ENCODE results near the gene FAM124B.
"Not testable (repeated sequence)": the region's sequence is repeated elsewhere in the genome, so short reads cannot be mapped to it uniquely, and the experiment has no call there.

FAM124B gene

DNA sequence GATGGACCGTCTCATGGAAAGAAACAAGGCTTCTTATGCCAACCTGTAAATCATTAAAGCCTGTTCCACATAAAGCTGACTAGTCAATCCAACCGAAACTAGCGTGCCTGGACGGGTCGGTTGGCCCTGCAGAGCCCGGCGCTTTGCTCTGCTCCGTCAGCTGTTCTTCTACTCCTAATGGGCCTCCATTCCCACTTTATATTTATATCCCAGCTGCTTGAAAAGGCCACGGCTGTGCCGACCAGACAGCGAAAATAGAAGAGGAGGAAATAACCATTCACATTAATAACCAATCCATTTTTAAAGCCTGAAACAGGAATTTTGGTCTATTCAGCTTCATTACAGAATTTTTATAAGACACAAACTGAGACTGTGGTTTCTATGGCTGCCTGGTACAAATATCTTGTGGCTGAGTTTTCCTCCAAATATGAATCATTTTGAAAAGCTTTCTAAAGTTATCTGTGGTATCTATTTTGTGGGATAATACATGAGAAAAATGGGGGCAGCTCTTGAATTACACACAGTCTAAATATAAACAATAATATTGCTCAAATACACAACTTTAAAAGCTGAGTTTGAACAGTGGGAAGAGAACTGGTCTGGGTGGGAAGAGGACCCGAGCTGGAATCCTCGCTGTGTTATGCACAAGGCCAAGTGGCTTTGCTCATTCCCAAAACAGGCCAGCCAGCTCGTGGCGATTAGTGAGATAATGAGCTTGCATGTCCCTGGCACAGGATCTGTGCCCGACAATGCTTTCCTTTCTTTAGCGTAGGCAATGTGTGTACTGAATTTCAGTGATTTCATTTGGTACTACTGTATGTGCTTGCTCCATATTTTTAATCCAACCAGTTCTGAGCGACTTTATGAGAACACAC is 10.5 kb upstream of the FAM124B start:
- DNase-seq = no peak

DNA sequence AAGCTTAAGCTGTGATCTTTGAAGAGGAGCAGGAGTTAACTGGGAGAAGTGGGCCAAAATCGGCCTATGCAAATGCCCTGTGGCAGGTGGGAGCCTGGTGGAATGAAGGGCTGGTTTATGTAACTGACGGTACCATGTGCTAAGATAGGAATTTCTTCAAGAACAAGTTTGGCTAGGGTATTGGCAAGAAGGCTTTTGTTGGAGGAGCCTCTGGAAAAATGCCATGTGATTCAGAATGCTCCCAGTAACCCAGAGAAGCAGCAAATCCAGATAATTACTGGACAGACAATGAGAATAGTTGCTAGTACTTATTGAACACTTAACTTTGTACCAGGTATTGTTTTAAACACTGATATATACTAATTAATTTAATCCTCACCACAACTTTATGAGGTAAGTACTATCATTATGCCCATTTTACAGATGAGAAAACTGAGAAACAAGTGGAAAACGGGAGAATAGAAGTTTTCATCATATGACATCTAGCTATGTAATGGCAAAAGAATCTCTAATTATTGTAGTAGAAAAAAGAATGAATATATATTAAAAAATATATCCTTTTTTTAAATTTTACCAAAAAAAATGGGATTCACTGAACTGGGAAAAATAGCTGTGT is 9.1 kb upstream of the FAM124B start:
- DNase-seq = no peak

DNA sequence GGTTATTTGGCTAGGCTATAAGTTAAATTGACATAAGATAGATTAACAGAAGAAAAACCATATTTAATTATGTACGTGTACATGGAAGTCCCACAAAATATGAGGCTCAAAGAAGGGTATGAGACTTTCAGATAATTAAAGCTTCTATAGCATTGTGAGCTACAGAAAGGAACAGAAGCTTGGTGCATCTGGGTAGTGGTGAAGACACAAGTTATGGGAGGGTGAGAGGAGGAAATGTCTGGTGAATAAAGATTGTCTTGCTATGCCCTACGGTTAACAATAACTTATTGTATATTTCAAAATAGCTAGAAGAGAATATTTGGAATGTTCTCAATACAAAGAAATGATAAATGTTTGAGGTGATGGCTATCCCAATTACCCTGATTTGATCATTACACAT is 6.8 kb upstream of the FAM124B start:
- DNase-seq = no peak

DNA sequence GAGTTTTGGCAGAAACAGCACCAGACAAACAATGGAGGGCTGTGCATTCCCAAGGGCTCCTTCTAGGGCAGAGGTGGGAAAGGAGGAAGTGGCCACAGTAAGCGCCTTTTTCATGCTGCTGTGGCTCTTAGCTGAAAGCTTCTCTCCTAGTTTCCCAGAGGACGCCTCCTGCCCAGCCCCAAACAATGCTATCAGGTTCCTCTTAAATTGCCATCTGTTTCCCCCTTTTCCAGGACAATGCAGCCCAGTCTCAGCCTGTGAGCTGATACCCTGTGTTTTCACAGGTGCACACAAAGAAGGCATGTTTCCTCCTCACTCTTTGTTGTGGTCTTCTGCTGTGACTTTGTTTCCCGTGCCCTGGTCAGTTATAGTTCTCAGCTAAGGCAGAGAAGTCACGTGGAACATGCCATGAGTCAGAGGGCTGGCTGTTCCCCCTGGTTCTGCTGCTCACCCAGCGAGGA is 5.4 kb upstream of the FAM124B start:
- DNase-seq = no peak

DNA sequence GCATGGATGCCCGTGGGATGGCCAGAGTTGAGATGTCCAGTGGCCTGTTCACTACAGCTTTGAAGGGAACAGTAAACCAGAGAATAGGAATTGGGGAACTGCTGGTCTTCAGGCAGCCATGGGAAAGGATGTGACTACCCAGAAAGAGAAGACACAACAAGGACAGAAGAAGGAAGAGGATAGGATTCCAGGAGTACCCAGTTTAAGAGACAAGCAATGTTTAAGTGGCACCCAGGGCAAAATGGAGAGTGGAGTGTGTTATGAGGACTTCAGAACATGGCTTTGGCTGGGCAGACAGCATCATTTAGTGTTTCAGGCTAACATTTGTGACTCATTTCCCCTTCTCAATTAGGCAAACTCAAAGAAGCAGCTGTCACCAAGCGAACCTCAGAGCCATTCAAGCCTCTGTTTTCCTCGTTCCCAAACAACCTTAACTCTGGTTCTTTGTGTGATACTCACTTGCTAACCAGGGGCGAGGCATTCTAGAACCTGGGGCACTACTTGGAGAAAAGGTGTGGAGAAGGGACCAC is 4.0 kb upstream of the FAM124B start:
- DNase-seq = no peak

DNA sequence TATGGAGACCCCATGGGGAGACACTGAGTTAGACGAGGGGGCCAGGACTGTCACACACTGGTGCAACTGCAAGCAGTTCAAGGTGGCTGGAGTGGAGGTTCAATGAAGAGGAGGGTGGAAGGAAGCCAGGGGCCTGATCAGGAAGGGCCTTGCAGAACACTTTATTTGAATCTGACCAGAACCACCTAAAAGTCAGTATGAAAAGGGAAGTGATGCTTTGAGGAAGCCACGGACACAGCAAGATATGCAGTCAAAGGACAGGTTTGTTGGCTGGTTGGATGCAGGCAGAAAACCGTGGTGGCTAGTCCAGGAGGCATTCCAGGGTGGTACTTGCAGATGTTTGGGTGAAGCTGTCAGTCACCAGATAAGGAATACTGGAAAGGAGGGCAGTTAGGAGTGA is 3.5 kb upstream of the FAM124B start:
- peak; percentile 44 for DNase-seq

DNA sequence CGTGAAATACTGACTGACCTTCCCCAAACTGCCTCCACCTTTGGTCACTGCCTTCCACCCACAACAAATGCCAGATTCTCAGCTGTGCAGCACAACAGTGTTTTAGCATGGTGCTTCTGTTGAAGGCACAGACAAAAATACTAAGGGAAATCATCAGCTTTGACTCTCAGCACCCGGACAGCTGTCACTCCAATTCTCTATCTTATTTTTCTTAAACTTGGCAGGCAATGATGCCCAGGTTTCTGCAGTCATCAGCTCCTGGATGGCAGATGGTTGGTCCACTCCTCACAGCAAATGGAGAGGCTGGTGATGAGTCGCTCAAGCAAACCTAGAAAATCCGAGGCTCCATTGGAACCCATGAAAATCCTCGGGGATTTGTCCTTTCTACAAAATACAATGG is 2.9 kb upstream of the FAM124B start:
- no peak for DNase-seq

DNA sequence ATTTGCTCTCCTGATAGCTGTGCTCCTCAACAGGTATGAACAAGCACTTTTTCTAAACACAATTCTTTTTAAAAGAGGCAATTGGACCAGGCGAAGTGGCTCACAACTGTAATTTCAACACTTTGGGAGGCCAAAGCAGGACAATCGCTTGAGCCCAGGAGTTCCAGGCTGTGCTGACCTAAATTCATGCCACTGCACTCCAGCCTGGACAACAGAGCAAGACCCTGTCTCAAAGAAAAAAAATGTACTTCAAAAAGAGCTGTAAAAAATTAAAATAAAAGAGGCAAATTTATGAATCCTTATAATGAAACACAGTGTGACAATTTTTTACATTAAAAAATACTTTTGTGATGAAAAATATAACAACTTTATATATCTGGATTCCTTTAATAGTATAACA is 1.8 kb upstream of the FAM124B start:
- no peak for DNase-seq

DNA sequence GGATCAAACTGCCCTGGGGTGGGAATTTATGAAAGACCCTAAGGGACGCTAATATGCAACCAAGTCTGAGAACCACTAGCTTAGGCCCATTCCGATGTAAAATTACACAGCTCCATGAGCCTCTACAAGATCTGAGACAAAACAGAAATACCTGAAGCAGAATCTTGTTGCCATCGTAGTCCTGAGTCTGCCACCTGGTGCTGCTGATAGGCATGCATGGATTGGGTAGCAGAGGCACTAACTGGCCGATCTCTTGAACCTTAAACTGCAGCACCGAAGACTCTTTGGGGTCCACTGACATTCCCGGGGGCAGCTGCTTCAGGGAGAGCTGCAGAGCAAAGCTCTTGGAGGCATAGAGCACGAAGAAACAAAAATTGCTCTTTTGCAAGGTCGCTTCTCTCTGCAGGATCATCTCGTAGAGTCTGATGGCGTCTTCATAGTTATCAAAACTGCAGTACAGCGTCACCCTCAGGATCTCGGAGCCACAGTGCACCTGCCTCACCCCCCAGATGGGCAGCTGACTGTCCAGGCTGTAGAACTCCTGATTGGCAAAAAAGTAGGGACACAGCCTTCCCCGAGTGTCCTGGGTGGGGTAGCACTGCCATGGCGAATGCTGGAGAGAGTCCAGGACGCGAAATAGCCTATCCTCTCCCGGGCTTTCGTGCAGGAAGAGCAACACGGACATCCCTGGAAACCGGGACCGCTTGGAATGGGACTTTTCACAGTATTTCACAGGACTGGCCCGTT is 848 bp downstream of the FAM124B start:
- peak; percentile 36 for DNase-seq

DNA sequence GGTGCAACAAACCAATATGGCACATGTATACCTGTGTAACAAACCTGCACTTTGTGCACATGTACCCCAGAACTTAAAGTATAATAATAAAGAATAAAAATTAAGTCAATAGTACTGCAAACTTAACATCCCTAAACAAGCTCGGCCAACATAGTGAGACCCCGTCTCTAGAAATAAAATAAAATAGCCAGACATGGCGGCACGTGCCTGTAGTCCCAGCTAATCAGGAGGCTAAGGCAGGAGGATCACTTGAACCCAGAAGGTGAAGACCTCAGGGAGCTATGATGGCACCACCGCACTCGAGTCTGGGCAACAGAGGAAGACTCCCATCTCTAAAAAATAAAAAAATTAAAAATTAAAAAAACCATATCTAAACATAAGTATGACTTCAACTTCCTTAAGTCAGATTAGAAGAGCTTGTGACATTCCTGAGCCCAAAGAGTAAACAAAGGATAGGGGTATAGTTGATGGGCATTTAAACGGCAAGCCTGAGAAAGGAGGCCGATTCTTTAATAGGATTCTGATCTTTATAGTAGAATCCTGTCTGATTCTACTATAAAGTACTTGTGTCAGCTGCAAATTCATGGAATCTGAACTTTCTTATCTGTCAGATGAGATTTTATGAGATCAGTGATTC is 1.6 kb downstream of the FAM124B start:
- no peak for DNase-seq

DNA sequence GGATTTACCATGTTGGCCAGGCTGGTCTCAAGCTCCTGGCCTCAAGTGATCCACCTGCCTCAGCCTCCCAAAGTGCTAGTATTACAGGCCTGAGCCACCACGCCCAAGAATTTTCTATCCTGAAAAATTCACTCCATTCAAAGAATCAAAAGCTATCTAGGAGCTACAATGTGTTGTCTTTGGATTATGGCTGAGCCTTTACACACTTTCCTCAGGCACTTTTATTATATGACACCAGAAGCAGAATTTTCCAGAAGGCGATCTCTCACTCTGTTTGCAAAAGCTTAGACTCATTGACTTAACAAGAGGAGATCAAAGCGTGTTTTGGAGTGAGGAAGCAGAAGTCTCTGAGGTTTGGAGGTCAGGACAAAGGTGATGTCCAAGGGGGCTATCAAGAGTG is 3.6 kb downstream of the FAM124B start:
- DNase-seq = no peak

DNA sequence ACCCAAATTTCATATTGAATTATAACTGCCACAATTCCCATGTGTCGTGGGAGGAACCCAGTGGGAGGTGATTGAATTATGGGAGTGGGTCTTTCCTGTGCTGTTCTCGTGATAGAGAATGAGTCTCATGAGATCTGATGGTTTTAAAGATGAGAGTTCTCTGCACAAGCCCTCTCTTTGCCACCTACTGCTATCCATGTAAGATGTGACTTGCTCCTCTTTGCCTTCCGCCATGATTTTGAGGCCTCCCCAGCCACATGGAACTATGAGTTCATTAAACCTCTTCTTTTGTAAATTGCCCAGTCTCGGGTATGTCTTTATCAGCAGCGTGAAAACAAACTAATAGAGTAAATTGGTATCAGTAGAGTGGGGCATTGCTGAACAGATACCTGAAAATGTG is 4.8 kb downstream of the FAM124B start:
- not testable (repeated sequence) for DNase-seq

DNA sequence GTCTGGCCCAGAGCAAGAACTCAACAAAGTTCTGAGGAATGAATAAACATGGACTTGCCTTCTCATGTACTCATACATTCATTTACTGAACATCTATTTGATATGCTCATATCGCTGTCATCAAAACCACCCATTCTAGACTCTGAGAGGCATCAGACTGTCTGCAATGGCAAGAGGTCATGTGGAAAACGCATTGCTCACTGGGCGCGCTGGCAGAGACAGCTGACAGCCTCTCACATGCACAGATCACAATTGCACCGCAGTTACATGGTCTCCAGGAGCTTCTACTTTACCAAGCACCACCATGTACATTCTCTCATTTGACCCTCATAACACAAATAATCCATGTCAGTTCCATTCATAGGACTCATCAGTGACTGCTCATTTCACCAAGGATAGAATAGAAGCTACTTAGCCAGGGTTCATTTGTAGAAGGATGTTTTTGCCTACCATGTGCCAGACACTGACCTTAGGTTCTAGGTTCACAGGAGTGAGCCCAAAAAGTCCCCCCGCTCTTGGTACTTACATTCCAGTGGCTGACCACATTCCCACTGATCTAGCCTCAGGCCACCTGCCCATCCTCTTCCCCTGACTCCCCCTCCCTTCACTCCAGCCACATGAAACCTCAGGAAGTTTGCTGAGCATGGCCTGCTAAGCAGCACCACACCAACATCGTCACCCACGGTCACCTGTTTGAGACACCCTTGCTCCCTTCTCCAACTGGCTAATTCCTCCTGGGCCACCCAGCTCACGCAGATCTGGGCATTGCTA is 6.1 kb downstream of the FAM124B start:
- no peak for DNase-seq

DNA sequence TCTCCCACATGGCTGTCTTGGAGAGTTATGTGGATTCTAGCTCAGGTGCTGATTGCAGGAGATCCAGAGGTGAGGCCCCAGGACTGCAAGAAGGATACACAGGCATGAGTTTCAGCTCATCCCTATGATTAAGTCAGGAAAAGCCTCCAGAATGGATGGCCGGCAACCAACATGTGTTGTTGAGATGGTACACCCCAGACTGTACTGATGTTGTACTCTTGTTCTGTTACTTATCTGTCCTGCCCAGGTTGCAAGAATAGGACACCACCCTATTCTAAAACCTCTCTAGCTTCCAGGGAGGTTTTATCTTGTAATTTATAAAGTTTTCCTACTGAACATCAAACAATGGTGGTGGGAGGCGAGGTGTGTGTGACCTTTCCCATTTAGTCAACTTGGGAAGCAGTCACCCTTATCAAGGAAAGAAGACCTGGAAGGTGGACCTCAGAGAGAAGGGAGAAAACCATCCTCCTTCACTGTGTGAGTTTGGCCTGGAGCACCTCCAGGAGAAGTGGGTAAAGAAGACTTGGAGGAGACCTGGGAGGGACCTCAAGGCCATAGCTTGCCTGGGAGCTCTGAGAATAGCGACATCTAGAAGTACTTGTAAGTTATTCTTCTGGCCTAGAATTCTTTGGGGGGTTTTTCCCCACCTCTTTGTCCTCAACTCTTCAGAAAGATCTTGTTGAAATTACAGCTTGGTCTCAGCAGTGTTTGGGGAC is 8.6 kb downstream of the FAM124B start:
- DNase-seq = no peak

DNA sequence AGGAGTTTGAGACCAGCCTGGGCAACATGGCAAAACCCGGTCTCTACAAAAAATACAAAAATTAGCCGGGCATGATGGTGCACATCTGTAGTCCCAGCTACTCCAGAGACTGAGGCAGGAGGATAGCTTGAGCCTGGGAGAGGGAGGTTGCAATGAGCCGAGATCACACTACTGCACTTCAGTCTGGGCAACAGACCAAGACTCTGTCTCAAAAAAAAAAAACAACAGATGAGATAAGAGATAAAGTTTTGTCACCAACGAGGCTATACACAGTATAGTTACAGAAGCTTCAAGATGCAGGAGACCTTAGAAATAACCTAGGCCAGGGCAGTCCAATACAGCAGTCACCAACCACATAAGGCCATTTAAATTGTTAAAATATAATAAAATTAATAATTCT is 9.4 kb downstream of the FAM124B start:
- no peak for DNase-seq

DNA sequence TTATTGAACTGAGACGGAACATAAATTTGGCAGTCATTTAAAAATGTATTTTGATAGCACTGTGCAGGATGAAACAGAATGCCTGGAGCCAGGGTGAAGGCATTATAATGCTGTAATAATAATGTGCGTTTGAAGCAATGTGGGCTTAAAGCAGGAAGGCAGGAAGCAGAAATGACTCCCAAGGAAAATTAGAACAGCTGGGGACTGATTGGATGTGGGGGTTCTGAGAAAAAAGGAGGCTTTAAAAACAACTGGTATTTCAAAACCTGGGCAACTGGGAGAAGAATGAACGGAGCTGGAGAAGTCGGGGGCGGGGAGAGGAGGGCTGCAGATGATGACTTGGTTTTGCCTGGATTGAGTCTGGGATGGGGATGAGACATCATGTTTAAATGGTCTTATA is 12.6 kb downstream of the FAM124B start:
- no peak for DNase-seq

DNA sequence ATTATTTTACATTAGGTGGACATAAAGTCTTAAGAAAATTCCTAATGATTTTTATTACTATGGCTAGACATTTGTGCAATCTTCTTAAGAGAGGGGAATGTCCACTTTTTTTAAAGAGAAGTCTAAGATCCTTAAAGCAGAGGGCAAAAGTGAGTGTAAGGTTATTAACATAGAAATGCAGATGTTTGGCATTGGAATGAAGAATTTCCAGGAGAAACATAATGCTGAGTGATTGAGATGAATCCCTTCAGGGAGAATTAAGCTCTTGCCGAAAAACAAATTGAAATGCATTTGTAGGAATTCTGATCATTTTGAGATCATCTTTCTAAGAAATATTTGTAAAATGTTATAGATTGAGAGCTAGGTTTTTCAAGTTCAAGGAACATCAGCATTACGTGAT is 15.0 kb downstream of the FAM124B start:
- DNase-seq = no peak

DNA sequence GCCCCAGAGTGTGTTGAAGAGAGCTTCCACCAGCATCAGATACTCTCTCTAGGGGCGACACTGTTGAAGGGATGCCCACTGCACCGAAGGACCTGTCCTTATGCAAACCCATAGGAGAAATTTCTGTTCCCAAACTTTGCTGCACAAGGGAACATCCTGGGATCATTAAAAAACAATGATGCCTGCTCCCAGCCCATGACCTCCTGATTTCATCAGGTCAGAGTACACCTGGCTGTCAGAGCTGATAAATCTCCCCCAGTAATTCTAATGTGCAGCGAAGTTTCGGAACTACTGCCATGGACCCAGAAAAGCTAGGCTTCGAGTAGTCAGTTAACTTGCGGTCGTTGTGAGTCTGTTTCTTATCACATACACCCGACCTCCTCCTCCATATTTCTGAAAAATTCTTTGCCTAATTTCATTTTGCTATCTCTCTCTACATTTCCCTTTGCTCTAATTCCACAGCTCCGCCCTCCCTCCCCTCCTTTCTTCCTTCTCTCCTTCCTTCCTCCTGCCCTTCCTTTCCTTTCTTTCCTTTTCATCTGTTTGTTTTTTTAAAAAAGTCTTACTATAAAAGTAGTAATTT is 18.8 kb downstream of the FAM124B start:
- no peak for DNase-seq

DNA sequence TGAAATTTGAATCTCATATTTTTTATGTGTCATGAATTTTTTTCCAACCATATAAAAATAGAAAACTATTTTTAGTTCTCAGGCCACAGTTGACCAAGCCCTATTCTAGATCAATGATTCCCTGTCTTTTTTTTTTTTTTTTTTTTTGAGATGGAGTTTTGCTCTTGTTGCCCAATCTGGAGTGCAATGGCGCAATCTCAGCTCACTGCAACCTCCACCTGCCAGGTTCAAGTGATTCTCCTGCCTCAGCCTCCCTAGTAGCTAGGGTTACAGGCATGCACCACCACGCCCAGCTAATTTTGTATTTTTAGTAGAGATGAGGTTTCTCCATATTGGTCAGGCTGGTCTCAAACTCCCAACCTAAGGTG is 19.6 kb downstream of the FAM124B start:
- not testable (repeated sequence) for DNase-seq

DNA sequence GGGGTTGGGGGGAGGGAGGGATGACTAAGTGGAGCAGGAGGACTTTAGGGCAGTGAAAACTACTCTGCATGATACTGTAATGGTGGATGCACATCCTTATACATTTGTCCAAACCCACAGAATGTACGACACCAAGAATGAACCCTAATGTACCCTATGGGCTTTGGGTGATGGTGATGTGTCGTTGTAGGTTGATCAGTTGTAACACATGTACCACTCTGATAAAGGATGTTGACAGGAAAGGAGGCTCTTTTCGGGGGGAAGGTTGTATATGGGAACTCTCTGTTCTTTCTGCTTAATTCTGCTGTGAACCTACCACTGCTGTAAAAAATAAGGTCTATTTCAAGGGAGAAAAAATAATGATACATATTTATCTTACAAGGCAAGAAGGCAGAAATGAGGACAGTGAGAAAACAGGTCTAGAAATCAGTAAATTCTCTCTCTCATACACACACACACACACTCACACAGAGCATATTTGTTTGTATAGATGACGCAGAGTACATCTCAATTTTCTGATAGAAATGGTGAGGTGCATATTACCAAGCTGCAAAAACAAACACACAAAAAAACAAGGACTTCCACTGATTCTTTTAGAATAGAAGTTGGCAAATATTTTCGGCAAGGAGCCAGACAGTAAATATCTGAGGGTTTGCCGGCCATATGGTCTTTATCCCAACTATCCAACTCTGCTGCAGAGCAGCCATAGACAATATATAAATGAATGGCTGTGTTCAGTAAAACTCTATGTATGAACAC is 20.2 kb downstream of the FAM124B start:
- no peak for DNase-seq

All from KG1 (cell line).